Kidney (tissue), 14 donors: ENCODE results near the gene LSM11. TPM values are rescaled to one million over a fixed set of nuclear protein-coding genes. Genes with fewer than 3 reads are reported as not detected.

Source experiments
- DNase-seq, 5 donors: peaks; one replicate each; pipeline ENCODE4 v3.0.0-alpha.2; 2013 to 2020
- FAIRE-seq: peaks from 2 replicates; lab custom pipeline; 2012; peaks lifted over from hg19 to GRCh38; lab: Jason Lieb, UNC
- H3K27ac ChIP-seq, 2 donors: one replicate each; pipeline ENCODE4 v1.7.0; 2013; ENCODE audit warnings: low read depth in 2 of 2, low read length in 2 of 2, inconsistent platforms in 1 of 2
- H3K27me3 ChIP-seq: one replicate; pipeline ENCODE4 v1.7.1; 2013; ENCODE audit warnings: low read length, inconsistent platforms; ENCODE audit not compliant: control insufficient read depth, insufficient read depth
- H3K36me3 ChIP-seq, 3 donors: one replicate each; pipeline versions ENCODE4 v1.7.0 to v1.7.1; 2013; ENCODE audit warnings: low read length in 3 of 3, control low read depth in 1 of 3, inconsistent platforms in 1 of 3; ENCODE audit not compliant: insufficient read depth in 3 of 3, control insufficient read depth in 2 of 3
- H3K4me1 ChIP-seq, 3 donors: one replicate each; pipeline versions ENCODE4 v1.7.0 to v1.7.1; 2013; ENCODE audit warnings: low read length in 3 of 3, inconsistent platforms in 1 of 3, low read depth in 1 of 3; ENCODE audit not compliant: control insufficient read depth in 2 of 3, insufficient read depth in 2 of 3
- H3K4me3 ChIP-seq, 3 donors: one replicate each; pipeline versions ENCODE4 v1.7.0 to v1.8.1; 2013; ENCODE audit warnings: low read length in 3 of 3, control low read depth in 1 of 3, inconsistent platforms in 1 of 3
- H3K9ac ChIP-seq, 3 donors: one replicate each; pipeline versions ENCODE4 v1.7.0 to v1.7.1; 2013; ENCODE audit warnings: low read length in 3 of 3, control low read depth in 1 of 3, inconsistent platforms in 1 of 3
- H3K9me3 ChIP-seq, 3 donors: one replicate each; pipeline versions ENCODE4 v1.7.0 to v1.7.1; 2013; ENCODE audit warnings: low read length in 3 of 3, control low read depth in 1 of 3, inconsistent platforms in 1 of 3; ENCODE audit not compliant: control insufficient read depth in 2 of 3, insufficient read depth in 1 of 3
- intact Hi-C: fragments of 100-400 bp; cut with DNase I; formaldehyde crosslinking; loops from one replicate; pipeline ENCODE4 v1.11.1; 2022
- polyA plus RNA-seq: library from polyadenylated mRNA; stranded (reverse); fragments of 350-450 nt; fragmentation: Illumina TruSeq; extraction: RNeasy Lipid Tissue Mini Kit (QIAGEN cat#74804); gene quantifications from one replicate; pipeline ENCODE4 v1.2.3, GENCODE V29; 2014; ENCODE audit warnings: low read depth, low replicate concordance; ENCODE audit not compliant: insufficient read depth
- total RNA-seq: library from RNA; stranded (reverse); fragmentation: NEBNext Ultra II Directional; extraction: Animal tissue kit (Norgen Biotek cat#: 25700); gene quantifications from one replicate; pipeline ENCODE4 v1.2.1, GENCODE V29; 2021
- TF ChIP-seq, protein P1 (sequence below): IDR thresholded peaks from 3 replicates; pipeline ENCODE4 v1.5.1; 2012; ENCODE audit warnings: mild to moderate bottlenecking, moderate library complexity, borderline replicate concordance; ENCODE audit not compliant: insufficient read depth; ENCODE audit errors: extremely low read depth
- donor health status: control.
- donor health status: control.
- donor health status: control.
- donor health status: control.
- donor health status: control.
- donor health status: DM: yes; HTN: yes; CAD: no.
- donor health status: Normal renal cell carcinoma (clear cell type).

LSM11 gene
- total and polyA plus RNA-seq, 2 donors from 2014 or later, result 0.97 to 2.8 TPM

DNA sequence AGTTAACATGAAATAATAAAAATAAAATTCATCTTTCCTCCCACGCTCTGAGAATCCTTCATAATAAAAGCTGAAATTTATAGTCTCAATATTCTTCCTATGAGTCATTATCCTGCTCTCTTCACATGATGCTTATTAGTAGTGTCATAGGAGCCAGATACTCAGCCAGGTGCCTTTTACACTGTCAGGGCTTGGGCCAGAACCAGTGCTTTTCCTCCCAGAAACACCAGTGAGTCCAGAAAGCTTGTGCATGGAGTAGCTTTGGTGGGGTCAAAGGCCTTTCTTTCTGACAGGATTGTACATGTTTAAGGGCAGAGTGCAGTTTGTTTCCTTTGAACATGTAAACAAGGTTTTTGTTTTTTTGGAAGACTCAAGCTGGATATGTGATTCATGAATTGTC lies 6.8 kb downstream of the LSM11 start:
- FAIRE-seq (no peak), DNase-seq (no peak)
- Histone ChIP-seq H3K9ac (no peak overlapping the region), H3K27ac (no peak overlapping the region), H3K36me3 (peaks cover 0 to 11% (median 5%) of the 10 kb centered on the region in 3 donors), H3K27me3 (no peaks in the 10 kb centered on the region), H3K4me3 (no peak overlapping the region), H3K4me1 (no peaks in the 10 kb centered on the region), H3K9me3 (no peaks in the 10 kb centered on the region)
- intact Hi-C loops, result no loop called here
- TF ChIP-seq, protein P1, sequence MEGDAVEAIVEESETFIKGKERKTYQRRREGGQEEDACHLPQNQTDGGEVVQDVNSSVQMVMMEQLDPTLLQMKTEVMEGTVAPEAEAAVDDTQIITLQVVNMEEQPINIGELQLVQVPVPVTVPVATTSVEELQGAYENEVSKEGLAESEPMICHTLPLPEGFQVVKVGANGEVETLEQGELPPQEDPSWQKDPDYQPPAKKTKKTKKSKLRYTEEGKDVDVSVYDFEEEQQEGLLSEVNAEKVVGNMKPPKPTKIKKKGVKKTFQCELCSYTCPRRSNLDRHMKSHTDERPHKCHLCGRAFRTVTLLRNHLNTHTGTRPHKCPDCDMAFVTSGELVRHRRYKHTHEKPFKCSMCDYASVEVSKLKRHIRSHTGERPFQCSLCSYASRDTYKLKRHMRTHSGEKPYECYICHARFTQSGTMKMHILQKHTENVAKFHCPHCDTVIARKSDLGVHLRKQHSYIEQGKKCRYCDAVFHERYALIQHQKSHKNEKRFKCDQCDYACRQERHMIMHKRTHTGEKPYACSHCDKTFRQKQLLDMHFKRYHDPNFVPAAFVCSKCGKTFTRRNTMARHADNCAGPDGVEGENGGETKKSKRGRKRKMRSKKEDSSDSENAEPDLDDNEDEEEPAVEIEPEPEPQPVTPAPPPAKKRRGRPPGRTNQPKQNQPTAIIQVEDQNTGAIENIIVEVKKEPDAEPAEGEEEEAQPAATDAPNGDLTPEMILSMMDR, result no peak

DNA sequence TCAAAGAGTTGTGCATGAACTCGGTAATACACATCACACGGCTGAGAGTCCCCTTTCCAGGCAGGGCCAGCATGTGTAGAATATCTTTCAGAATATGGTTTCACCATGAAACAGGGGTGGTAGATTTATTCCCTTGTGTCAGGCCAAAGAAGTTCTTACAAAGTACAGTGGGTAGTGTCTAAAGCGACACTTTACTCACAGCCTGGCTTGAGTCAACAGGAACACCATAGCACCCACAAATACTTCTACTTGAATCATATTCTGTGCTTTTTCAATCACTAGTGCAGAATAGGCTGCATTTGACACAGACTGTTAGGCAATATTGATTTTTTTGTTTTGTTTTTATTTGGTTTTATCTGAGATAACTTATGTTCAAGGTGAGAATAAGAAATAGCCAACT lies 12.6 kb downstream of the LSM11 start:
- Histone ChIP-seq H3K36me3 (peaks cover 3 to 15% (median 13%) of the 10 kb centered on the region in 3 donors), H3K27me3 (no peaks in the 10 kb centered on the region), H3K27ac (no peak overlapping the region), H3K9me3 (no peaks in the 10 kb centered on the region), H3K9ac (no peak overlapping the region), H3K4me3 (no peak overlapping the region), H3K4me1 (no peaks in the 10 kb centered on the region)
- no peak for FAIRE-seq
- intact Hi-C loops, result no loop called here
- TF ChIP-seq, protein P1, result no peak
- no peak for DNase-seq

DNA sequence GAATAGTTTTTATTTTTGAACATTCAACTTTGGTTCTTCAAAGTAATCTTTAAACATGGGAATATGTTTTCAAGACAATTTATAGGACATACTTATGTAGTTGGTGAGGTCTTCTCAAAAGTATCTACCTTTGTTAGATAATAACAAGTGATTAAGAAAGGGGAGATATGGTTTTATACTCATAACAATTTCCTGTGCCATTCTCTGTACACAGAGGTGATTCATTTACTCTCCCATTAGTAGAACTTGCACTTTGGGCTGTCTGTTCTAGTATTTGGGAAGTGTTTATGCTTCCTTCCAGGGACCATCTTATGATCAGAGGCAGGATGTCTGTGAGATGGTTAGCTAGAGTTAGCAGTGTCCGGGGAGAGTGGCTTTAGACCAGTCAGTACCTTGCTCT lies 15.2 kb downstream of the LSM11 start:
- DNase-seq (no peak), FAIRE-seq (no peak)
- peaks cover 3 to 12% (median 4%) of the 10 kb centered on the region in 3 donors for H3K36me3 ChIP-seq
- H3K4me3 ChIP-seq, result no peak overlapping the region
- no peaks in the 10 kb centered on the region for H3K27me3 ChIP-seq
- intact Hi-C loops, result no loop called here
- no peak overlapping the region for H3K9ac ChIP-seq
- H3K4me1 ChIP-seq, result no peaks in the 10 kb centered on the region
- TF ChIP-seq, protein P1, result no peak
- H3K9me3 ChIP-seq, result no peaks in the 10 kb centered on the region
- H3K27ac ChIP-seq, result no peak overlapping the region
